Measurements from ENCODE around the gene RAPGEF2. TPM values are rescaled to one million over a fixed set of nuclear protein-coding genes. Genes with fewer than 3 reads are reported as not detected.

RAPGEF2 gene
- 64.3 and 79.3 TPM in 2 replicates for total RNA-seq
- polyA plus RNA-seq, result 8.4 and 8.8 TPM in 2 replicates

DNA sequence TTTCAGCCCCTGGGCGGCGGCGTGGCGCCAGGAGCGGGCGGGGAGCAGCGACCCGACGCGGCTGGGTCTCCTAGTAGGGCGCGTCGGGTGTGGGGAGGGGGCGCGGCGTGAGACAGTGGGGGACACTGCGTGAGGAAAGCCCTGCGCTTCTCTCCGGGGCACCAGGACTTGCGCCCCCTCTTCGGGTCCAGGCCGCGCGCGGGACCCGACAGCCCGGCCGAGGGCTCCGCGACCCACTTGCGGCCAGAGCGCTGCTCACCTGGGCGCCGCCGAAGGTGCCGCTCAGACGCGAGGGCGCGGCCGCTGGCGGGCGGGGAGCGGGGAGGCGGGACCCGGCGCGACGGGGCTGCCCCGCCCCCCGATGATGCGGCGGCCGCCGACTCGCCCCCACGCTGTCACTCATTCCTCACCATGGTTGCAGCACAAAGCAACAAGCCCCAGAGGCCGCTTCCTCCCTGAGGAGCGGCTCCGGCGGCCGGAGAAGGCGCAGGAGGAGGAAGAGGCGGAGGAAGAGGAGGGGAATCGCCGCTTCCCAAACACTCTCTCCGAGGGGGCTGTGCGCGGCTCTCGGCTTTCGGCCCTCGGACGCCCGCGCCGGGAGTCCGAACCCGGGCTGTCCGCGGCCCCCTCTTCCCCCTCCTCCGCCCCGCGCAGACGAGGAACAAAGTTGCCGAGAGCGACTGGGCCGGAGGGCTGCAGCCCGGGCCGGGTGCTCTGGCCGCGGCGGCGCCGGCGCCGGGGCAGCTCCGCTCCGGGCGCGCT, at the start of gene RAPGEF2:
RAPGEF2 (plus strand) TSS at position 458 of the 762 bp plus-strand sequence. CDS start 1,084 bp downstream, outside the sequence.
- WGBS (ENCODE audit: low lambda C conversion rate, missing lambda C conversion rate), result 2% methylated on average over 59 of the region's 100 CpGs
- peak within 1 kb of the TSS; percentile 92 for H3K4me3 ChIP-seq
- no peak for TF ChIP-seq EZH2phosphoT487 (IDR thresholded peaks at IDR 0.05; ENCODE audit: low read depth, severe bottlenecking, unreplicated experiment)
- TF ChIP-seq, protein P1, sequence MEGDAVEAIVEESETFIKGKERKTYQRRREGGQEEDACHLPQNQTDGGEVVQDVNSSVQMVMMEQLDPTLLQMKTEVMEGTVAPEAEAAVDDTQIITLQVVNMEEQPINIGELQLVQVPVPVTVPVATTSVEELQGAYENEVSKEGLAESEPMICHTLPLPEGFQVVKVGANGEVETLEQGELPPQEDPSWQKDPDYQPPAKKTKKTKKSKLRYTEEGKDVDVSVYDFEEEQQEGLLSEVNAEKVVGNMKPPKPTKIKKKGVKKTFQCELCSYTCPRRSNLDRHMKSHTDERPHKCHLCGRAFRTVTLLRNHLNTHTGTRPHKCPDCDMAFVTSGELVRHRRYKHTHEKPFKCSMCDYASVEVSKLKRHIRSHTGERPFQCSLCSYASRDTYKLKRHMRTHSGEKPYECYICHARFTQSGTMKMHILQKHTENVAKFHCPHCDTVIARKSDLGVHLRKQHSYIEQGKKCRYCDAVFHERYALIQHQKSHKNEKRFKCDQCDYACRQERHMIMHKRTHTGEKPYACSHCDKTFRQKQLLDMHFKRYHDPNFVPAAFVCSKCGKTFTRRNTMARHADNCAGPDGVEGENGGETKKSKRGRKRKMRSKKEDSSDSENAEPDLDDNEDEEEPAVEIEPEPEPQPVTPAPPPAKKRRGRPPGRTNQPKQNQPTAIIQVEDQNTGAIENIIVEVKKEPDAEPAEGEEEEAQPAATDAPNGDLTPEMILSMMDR (IDR thresholded peaks at IDR 0.05; ENCODE audit: poor library complexity), result peak; percentile 13
- H2AFZ ChIP-seq, result peak within 1 kb of the TSS; percentile 85
- H4K20me1 ChIP-seq (ENCODE audit: insufficient read depth, poor library complexity, severe bottlenecking), result peaks cover 33% of the 10 kb centered on the region
- DNase-seq (ENCODE audit: low spot score), result peak; percentile 96
- H3K4me1 ChIP-seq (ENCODE audit: insufficient read depth), result peaks cover 29% of the 10 kb centered on the region
- H3K79me2 ChIP-seq, result peaks cover 42% of the 10 kb centered on the region
- H3K36me3 ChIP-seq (replicated peaks; ENCODE audit: insufficient read depth, low read depth), result no peaks in the 10 kb centered on the region
- no peaks in the 10 kb centered on the region for H3K9me2 ChIP-seq (replicated peaks; ENCODE audit: insufficient read depth)
- H3K27ac ChIP-seq, result peak within 1 kb of the TSS; percentile 92
- H3K4me2 ChIP-seq, result peak within 1 kb of the TSS; percentile 90
- no peaks in the 10 kb centered on the region for H3K27me3 ChIP-seq
- no peaks in the 10 kb centered on the region for H3K9me3 ChIP-seq (ENCODE audit: low read depth)

DNA sequence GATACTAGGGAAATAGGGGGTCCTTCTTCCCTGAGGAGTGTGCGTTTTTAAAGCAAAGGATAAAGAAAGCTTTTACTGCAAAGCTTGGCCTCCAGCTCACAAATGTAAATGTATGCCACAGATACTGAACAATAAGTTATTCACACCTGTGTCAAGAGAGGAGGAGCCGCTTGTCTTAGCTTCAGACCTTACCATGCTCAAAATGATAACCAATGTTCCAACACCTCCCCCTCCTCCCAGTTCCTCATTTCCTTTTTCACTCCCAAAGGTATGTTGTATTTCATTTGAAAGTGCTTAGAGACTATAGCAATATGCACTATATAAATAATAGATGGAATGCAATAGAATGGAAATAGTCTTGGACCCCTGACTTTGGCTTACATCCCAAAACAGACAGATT, 47.0 kb upstream of the RAPGEF2 start:
- no peak overlapping the region for H3K27ac ChIP-seq
- H4K20me1 ChIP-seq (ENCODE audit: insufficient read depth, poor library complexity, severe bottlenecking), result no peaks in the 10 kb centered on the region
- H3K27me3 ChIP-seq, result no peaks in the 10 kb centered on the region
- no peak for DNase-seq (ENCODE audit: low spot score)
- no peaks in the 10 kb centered on the region for H3K79me2 ChIP-seq
- 78% methylated on average over 2 of the region's 2 CpGs for WGBS (ENCODE audit: low lambda C conversion rate, missing lambda C conversion rate)
- H3K4me2 ChIP-seq, result no peak overlapping the region
- no peaks in the 10 kb centered on the region for H3K9me2 ChIP-seq (replicated peaks; ENCODE audit: insufficient read depth)
- H3K4me1 ChIP-seq (ENCODE audit: insufficient read depth), result peaks cover 5% of the 10 kb centered on the region
- no peaks in the 10 kb centered on the region for H3K36me3 ChIP-seq (replicated peaks; ENCODE audit: insufficient read depth, low read depth)
- H3K9me3 ChIP-seq (ENCODE audit: low read depth), result no peaks in the 10 kb centered on the region
- H2AFZ ChIP-seq, result no peak overlapping the region
- H3K4me3 ChIP-seq, result no peak overlapping the region
- TF ChIP-seq EZH2phosphoT487 (IDR thresholded peaks at IDR 0.05; ENCODE audit: low read depth, severe bottlenecking, unreplicated experiment), result no peak
- TF ChIP-seq, protein P1 (IDR thresholded peaks at IDR 0.05; ENCODE audit: poor library complexity), result no peak

DNA sequence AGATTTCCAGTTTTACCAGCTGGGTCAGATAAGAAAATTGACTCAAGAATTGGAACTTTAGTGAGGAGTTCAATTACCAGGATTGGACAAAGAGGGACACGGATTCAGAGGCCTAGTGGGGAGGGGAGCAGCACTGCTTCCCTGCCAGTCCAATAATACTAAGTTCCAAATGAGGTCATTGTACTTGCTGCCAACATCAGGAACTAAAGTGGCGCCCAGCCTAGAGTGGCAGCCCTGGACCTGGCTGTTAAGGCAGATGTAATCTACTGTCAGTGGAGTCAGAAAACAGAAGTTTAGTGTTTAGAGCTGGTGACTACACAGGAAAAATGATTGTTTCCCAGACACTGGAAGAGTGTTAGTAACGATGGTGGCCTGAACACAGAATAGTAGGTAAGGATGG, 42.7 kb upstream of the RAPGEF2 start:
- Histone ChIP-seq H3K9me2 (replicated peaks; ENCODE audit: insufficient read depth) (no peaks in the 10 kb centered on the region), H3K36me3 (replicated peaks; ENCODE audit: insufficient read depth, low read depth) (no peaks in the 10 kb centered on the region), H3K27ac (no peak overlapping the region), H3K4me3 (no peak overlapping the region), H3K4me1 (ENCODE audit: insufficient read depth) (no peaks in the 10 kb centered on the region), H3K4me2 (no peak overlapping the region), H4K20me1 (ENCODE audit: insufficient read depth, poor library complexity, severe bottlenecking) (no peaks in the 10 kb centered on the region), H2AFZ (no peak overlapping the region), H3K9me3 (ENCODE audit: low read depth) (no peaks in the 10 kb centered on the region), H3K79me2 (no peaks in the 10 kb centered on the region), H3K27me3 (no peaks in the 10 kb centered on the region)
- WGBS (ENCODE audit: low lambda C conversion rate, missing lambda C conversion rate), result 94% methylated on average over 3 of the region's 3 CpGs
- no peak for DNase-seq (ENCODE audit: low spot score)
- TF ChIP-seq, protein P1 (IDR thresholded peaks at IDR 0.05; ENCODE audit: poor library complexity), result no peak
- no peak for TF ChIP-seq EZH2 (IDR thresholded peaks at IDR 0.05; ENCODE audit: borderline replicate concordance)
- no peak for TF ChIP-seq EZH2phosphoT487 (IDR thresholded peaks at IDR 0.05; ENCODE audit: low read depth, severe bottlenecking, unreplicated experiment)

Measured in hepatocyte (in vitro differentiated cells).